ENCODE measurements around the gene ELMO1. TPM values are rescaled to one million over a fixed set of nuclear protein-coding genes. Genes with fewer than 3 reads are reported as not detected.

ELMO1 gene
- total and polyA plus RNA-seq, 12 donors: 7.5 to 46.8 (median 14.9) TPM

- no peaks in the 10 kb centered on the region for H3K9me3 ChIP-seq (replicated peaks in 1 of 3)
- no peak overlapping the region for H3K4me3 ChIP-seq
- DNase-seq: no peak
- intact Hi-C loops (cut with DNase I): no loop called here
- H3K4me1 ChIP-seq (replicated peaks in 1 of 2): no peaks in the 10 kb centered on the region
- H3K36me3 ChIP-seq (replicated peaks in 1 of 2): no peaks in the 10 kb centered on the region
- H3K27ac ChIP-seq: no peak overlapping the region
- TF ChIP-seq POLR2A (IDR thresholded peaks at IDR 0.05): no peak
- no peak for TF ChIP-seq CTCF (IDR thresholded peaks at IDR 0.05)
- no peaks in the 10 kb centered on the region for H3K27me3 ChIP-seq
- WGBS, 4 donors: 36 to 47% (median 42%) methylated on average over 2 of the region's 2 CpGs
Observed at GRCh38 chr7:37330775-37331174, 117.9 kb downstream of the ELMO1 start.

- no peaks in the 10 kb centered on the region for H3K36me3 ChIP-seq (replicated peaks in 1 of 2)
- H3K4me1 ChIP-seq (replicated peaks in 1 of 2): no peaks in the 10 kb centered on the region
- H3K9me3 ChIP-seq (replicated peaks in 1 of 3): no peaks in the 10 kb centered on the region
- H3K27me3 ChIP-seq: no peaks in the 10 kb centered on the region
- intact Hi-C loops (cut with DNase I): no loop called here
- H3K4me3 ChIP-seq: no peak overlapping the region
- no peak for DNase-seq
- TF ChIP-seq POLR2A (IDR thresholded peaks at IDR 0.05): no peak
- TF ChIP-seq CTCF (IDR thresholded peaks at IDR 0.05): no peak
- WGBS, 4 donors: 60 to 83% (median 80%) methylated on average over 2 of the region's 2 CpGs
- H3K27ac ChIP-seq: no peak overlapping the region
Observed at GRCh38 chr7:37329940-37330339, 118.7 kb downstream of the ELMO1 start.

- Histone ChIP-seq H3K27ac (no peak overlapping the region), H3K9me3 (replicated peaks in 1 of 3) (no peaks in the 10 kb centered on the region), H3K4me3 (no peak overlapping the region), H3K4me1 (replicated peaks in 1 of 2) (no peaks in the 10 kb centered on the region), H3K36me3 (replicated peaks in 1 of 2) (no peaks in the 10 kb centered on the region), H3K27me3 (no peaks in the 10 kb centered on the region)
- TF ChIP-seq POLR2A (IDR thresholded peaks at IDR 0.05) (no peak), CTCF (IDR thresholded peaks at IDR 0.05) (no peak)
- DNase-seq: no peak
- WGBS, 4 donors: 93 to 100% (median 98%) methylated on average over 1 of the region's 1 CpG
- intact Hi-C loops (cut with DNase I): no loop called here
Observed at GRCh38 chr7:37327288-37327687, 121.4 kb downstream of the ELMO1 start.

- TF ChIP-seq POLR2A (IDR thresholded peaks at IDR 0.05) (no peak), CTCF (IDR thresholded peaks at IDR 0.05) (no peak)
- intact Hi-C loops (cut with DNase I): no loop called here
- WGBS, 4 donors: 93 to 100% (median 94%) methylated on average over 3 to 4 of the region's 4 CpGs
Observed at GRCh38 chr7:37323966-37324365, 124.7 kb downstream of the ELMO1 start.

More at GRCh38 chr7:37323966-37324365, 124.7 kb downstream of the ELMO1 start:
- H3K4me3 ChIP-seq: no peak overlapping the region
- H3K36me3 ChIP-seq (replicated peaks in 1 of 2): no peaks in the 10 kb centered on the region
- no peaks in the 10 kb centered on the region for H3K9me3 ChIP-seq (replicated peaks in 1 of 3)
- no peak overlapping the region for H3K27ac ChIP-seq
- H3K27me3 ChIP-seq: no peaks in the 10 kb centered on the region
- DNase-seq: no peak
- H3K4me1 ChIP-seq (replicated peaks in 1 of 2): no peaks in the 10 kb centered on the region

Measured in adrenal gland (tissue), 12 donors.